WTC11 (cell line): ENCODE measurements around the gene PELI3.

Source experiments
- CREM ChIP-seq: sonication (generic); formaldehyde crosslinking; IDR thresholded peaks from 2 replicates; pipeline ENCODE4 v1.8.1; 2022; ENCODE audit warnings: mild to moderate bottlenecking, missing genetic modification reagents, moderate library complexity
- CTCF ChIP-seq: fragments of 200-600 bp; IDR thresholded peaks from 2 replicates; pipeline ENCODE4 v1.8.0; 2022; ENCODE audit warnings: antibody characterized with exemption
- FOXK1 ChIP-seq: sonication (generic); formaldehyde crosslinking; IDR thresholded peaks from 2 replicates; pipeline ENCODE4 v1.8.0; 2022; ENCODE audit warnings: mild to moderate bottlenecking, moderate library complexity, missing genetic modification reagents
- GABPB1 ChIP-seq: sonication (generic); formaldehyde crosslinking; IDR thresholded peaks from 2 replicates; pipeline ENCODE4 v1.8.1; 2023; ENCODE audit warnings: mild to moderate bottlenecking, missing genetic modification reagents
- IRF1 ChIP-seq: sonication (generic); formaldehyde crosslinking; IDR thresholded peaks from 2 replicates; pipeline ENCODE4 v1.8.0; 2023; ENCODE audit warnings: missing genetic modification reagents
- JUN ChIP-seq: sonication (generic); formaldehyde crosslinking; IDR thresholded peaks from 2 replicates; pipeline ENCODE4 v1.8.0; 2023; ENCODE audit warnings: mild to moderate bottlenecking, missing genetic modification reagents
- KAT7 ChIP-seq: sonication (generic); formaldehyde crosslinking; IDR thresholded peaks from 2 replicates; pipeline ENCODE4 v1.8.1; 2023; ENCODE audit warnings: missing genetic modification reagents, mild to moderate bottlenecking, borderline replicate concordance
- NFYB ChIP-seq: sonication (generic); formaldehyde crosslinking; conservative IDR thresholded peaks from 2 replicates; pipeline ENCODE4 v1.8.0; 2022; ENCODE audit warnings: low read depth, missing genetic modification reagents
- SMAD4 ChIP-seq: sonication (generic); formaldehyde crosslinking; IDR thresholded peaks from 2 replicates; pipeline ENCODE4 v1.8.0; 2022; ENCODE audit warnings: mild to moderate bottlenecking, missing genetic modification reagents
- TEAD1 ChIP-seq: sonication (generic); formaldehyde crosslinking; IDR thresholded peaks from 2 replicates; pipeline ENCODE4 v1.8.0; 2022; ENCODE audit warnings: mild to moderate bottlenecking, missing genetic modification reagents
- TEAD4 ChIP-seq: sonication (generic); formaldehyde crosslinking; IDR thresholded peaks from 2 replicates; pipeline ENCODE4 v1.8.0; 2022; ENCODE audit warnings: mild to moderate bottlenecking, missing genetic modification reagents
- ZNF263 ChIP-seq: sonication (generic); formaldehyde crosslinking; IDR thresholded peaks from 2 replicates; pipeline ENCODE4 v1.8.1; 2022; ENCODE audit warnings: low read depth, mild to moderate bottlenecking, moderate library complexity, missing genetic modification reagents
- ZNF317 ChIP-seq: sonication (generic); formaldehyde crosslinking; IDR thresholded peaks from 2 replicates; pipeline ENCODE4 v1.8.1; 2023; ENCODE audit warnings: low read depth, mild to moderate bottlenecking, moderate library complexity, missing genetic modification reagents, borderline replicate concordance

- TF ChIP-seq CTCF (no peak), SMAD4 (CRISPR knock-in tag) (no peak), IRF1 (CRISPR knock-in tag) (no peak), GABPB1 (CRISPR knock-in tag) (no peak), JUN (CRISPR knock-in tag) (no peak), ZNF263 (CRISPR knock-in tag) (no peak), KAT7 (CRISPR knock-in tag) (no peak), NFYB (CRISPR knock-in tag) (no peak), TEAD4 (CRISPR knock-in tag) (no peak), CREM (CRISPR knock-in tag) (no peak), FOXK1 (CRISPR knock-in tag) (no peak), ZNF317 (CRISPR knock-in tag) (no peak), TEAD1 (no peak)
These were observed 7.2 kb downstream of the PELI3 start for GRCh38 chr11:66473608-66474515.
